ENCODE data around the gene VAV3.

DNA sequence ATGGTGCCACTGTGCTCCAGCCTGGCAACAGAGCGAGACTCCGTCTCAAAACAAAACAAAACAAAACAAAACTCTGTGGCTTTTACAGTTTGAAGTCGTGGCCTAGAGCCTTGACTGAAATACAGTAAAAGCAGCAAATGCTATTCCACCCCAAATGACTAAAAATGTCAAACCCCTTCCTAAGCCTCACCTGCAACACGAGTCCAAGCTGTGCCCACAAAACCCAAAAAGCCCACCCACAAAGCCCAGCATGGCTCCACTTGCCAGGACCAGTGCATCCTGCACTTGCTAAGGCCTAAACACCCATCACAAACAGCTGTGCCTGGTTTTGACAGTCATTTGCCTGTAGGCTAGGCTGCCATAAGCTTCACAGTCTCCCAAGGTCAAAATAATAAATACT, 21.3 kb downstream of the VAV3 start:
- TF ChIP-seq NFYA (IDR thresholded peaks at IDR 0.05; ENCODE audit: borderline replicate concordance, low read depth, low read length), result no peak
- TF ChIP-seq, protein P1, sequence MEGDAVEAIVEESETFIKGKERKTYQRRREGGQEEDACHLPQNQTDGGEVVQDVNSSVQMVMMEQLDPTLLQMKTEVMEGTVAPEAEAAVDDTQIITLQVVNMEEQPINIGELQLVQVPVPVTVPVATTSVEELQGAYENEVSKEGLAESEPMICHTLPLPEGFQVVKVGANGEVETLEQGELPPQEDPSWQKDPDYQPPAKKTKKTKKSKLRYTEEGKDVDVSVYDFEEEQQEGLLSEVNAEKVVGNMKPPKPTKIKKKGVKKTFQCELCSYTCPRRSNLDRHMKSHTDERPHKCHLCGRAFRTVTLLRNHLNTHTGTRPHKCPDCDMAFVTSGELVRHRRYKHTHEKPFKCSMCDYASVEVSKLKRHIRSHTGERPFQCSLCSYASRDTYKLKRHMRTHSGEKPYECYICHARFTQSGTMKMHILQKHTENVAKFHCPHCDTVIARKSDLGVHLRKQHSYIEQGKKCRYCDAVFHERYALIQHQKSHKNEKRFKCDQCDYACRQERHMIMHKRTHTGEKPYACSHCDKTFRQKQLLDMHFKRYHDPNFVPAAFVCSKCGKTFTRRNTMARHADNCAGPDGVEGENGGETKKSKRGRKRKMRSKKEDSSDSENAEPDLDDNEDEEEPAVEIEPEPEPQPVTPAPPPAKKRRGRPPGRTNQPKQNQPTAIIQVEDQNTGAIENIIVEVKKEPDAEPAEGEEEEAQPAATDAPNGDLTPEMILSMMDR (IDR thresholded peaks at IDR 0.05 in 2 of 3, conservative IDR thresholded peaks at IDR 0.05 in 1 of 3; ENCODE audit: control insufficient read depth in 2 of 3, extremely low read depth in 1 of 3, insufficient read depth in 1 of 3, low read depth in 3 of 3, low read length in 3 of 3), result no peak
- no peak for TF ChIP-seq CBX5 (IDR thresholded peaks at IDR 0.05; ENCODE audit: low read depth)
- TF ChIP-seq EGR1 (IDR thresholded peaks at IDR 0.05; ENCODE audit: borderline replicate concordance in 1 of 2, low read depth in 2 of 2, low read length in 2 of 2), result no peak
- TF ChIP-seq SUPT20H (IDR thresholded peaks at IDR 0.05; ENCODE audit: borderline replicate concordance, control insufficient read depth, low read depth, low read length), result no peak
- no peak for TF ChIP-seq BMI1 (IDR thresholded peaks at IDR 0.05; ENCODE audit: borderline replicate concordance)
- TF ChIP-seq, protein P2, sequence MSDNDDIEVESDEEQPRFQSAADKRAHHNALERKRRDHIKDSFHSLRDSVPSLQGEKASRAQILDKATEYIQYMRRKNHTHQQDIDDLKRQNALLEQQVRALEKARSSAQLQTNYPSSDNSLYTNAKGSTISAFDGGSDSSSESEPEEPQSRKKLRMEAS (IDR thresholded peaks at IDR 0.05; ENCODE audit: low read depth, low read length), result no peak
- TF ChIP-seq ZNF384 (IDR thresholded peaks at IDR 0.05; ENCODE audit: borderline replicate concordance, low read depth, low read length), result no peak
- TF ChIP-seq PML (IDR thresholded peaks at IDR 0.05; ENCODE audit: low read length), result no peak
- no peak for TF ChIP-seq SP1 (IDR thresholded peaks at IDR 0.05; ENCODE audit: low read depth, low read length)
- no peak for TF ChIP-seq TCF12 (IDR thresholded peaks at IDR 0.05; ENCODE audit: low read depth, low read length)

All from GM12878 (cell line).